Fibroblast of lung (primary cell): ENCODE measurements around the gene MUC2. TPM values are rescaled to one million over a fixed set of nuclear protein-coding genes. Genes with fewer than 3 reads are reported as not detected.

Experiments used
- DNase-seq, 2 donors: peaks; one replicate each; pipeline versions ENCODE4 v3.0.0 to v3.0.0-alpha.2; 2010; ENCODE audit warnings: low read depth in 2 of 2
- H2AFZ ChIP-seq: 2 replicates; pipeline ENCODE4 v1.5.1; 2012; ENCODE audit warnings: low read length, control low read depth, inconsistent platforms
- H3K27ac ChIP-seq: 2 replicates; pipeline ENCODE4 v1.5.1; 2011; ENCODE audit warnings: low read length, control low read depth; ENCODE audit not compliant: insufficient read depth
- H3K27me3 ChIP-seq: 2 replicates; pipeline ENCODE4 v1.5.1; 2011; ENCODE audit warnings: mild to moderate bottlenecking, low read length; ENCODE audit not compliant: control insufficient read depth, insufficient read depth
- H3K36me3 ChIP-seq: 2 replicates; pipeline ENCODE4 v1.5.1; 2011; ENCODE audit warnings: low read length; ENCODE audit not compliant: control insufficient read depth, insufficient read depth
- H3K4me1 ChIP-seq: 2 replicates; pipeline ENCODE4 v1.5.1; 2011; ENCODE audit warnings: low read length; ENCODE audit not compliant: control insufficient read depth, insufficient read depth; ENCODE audit errors: extremely low read depth
- H3K4me2 ChIP-seq: 2 replicates; pipeline ENCODE4 v1.5.1; 2011; ENCODE audit warnings: low read length, control low read depth; ENCODE audit not compliant: insufficient read depth; ENCODE audit errors: extremely low read depth
- H3K4me3 ChIP-seq, 4 experiments: fragments of 200-600 bp in 1 of 4; sonication (generic) in 1 of 4; replicated peaks in 1 of 4; 2 replicates each; pipeline ENCODE4 v1.5.1; 2011 to 2016; ENCODE audit warnings: low read length in 4 of 4, low read depth in 3 of 4, mild to moderate bottlenecking in 3 of 4, control low read depth in 2 of 4, inconsistent platforms in 1 of 4, mixed read lengths in 1 of 4; ENCODE audit not compliant: insufficient read depth in 1 of 4; ENCODE audit errors: control extremely low read depth in 1 of 4
- H3K79me2 ChIP-seq: 2 replicates; pipeline ENCODE4 v1.5.1; 2012; ENCODE audit warnings: mild to moderate bottlenecking, low read length, inconsistent platforms; ENCODE audit not compliant: control insufficient read depth, insufficient read depth
- H3K9ac ChIP-seq: 2 replicates; pipeline ENCODE4 v1.5.1; 2011; ENCODE audit warnings: mild to moderate bottlenecking, low read length, control low read depth; ENCODE audit not compliant: insufficient read depth
- H3K9me3 ChIP-seq: 2 replicates; pipeline ENCODE4 v1.5.1; 2012; ENCODE audit warnings: low read depth, low read length; ENCODE audit not compliant: control insufficient read depth, insufficient read depth
- H4K20me1 ChIP-seq: 2 replicates; pipeline ENCODE4 v1.5.1; 2011; ENCODE audit warnings: low read length; ENCODE audit not compliant: control insufficient read depth, insufficient read depth; ENCODE audit errors: extremely low read depth
- EZH2 ChIP-seq: IDR thresholded peaks from 2 replicates; pipeline ENCODE4 v1.5.1; 2012; ENCODE audit warnings: low read length, control low read depth, mild to moderate bottlenecking; ENCODE audit errors: missing control alignments
- polyA plus RNA-seq, 2 donors: library from polyadenylated mRNA; depleted of rRNA in 1 of 2; stranded (reverse) in 1 of 2; unstranded in 1 of 2; fragments of >200 nt; gene quantifications; 2 replicates each; pipeline ENCODE4 v1.2.1, GENCODE V29; 2011 to 2012; ENCODE audit warnings: missing spikeins in 1 of 2
- total RNA-seq: library from RNA; depleted of rRNA; stranded (reverse); fragments of >200 nt; gene quantifications from 2 replicates; pipeline ENCODE4 v1.2.1, GENCODE V29; 2014
- TF ChIP-seq, protein P1 (sequence below), 2 donors: IDR thresholded peaks in 1 of 2; conservative IDR thresholded peaks in 1 of 2; 1 replicate in 1 of 2; 2 replicates in 1 of 2; pipeline ENCODE4 v1.5.1; 2011 to 2012; ENCODE audit warnings: low read length in 2 of 2, control low read depth in 1 of 2, inconsistent platforms in 1 of 2, low read depth in 1 of 2, mild to moderate bottlenecking in 1 of 2

The MUC2 gene
- total and polyA plus RNA-seq, 2 donors (not counting 1 experiment from before 2014, with no cell fraction given) = not detected

DNA sequence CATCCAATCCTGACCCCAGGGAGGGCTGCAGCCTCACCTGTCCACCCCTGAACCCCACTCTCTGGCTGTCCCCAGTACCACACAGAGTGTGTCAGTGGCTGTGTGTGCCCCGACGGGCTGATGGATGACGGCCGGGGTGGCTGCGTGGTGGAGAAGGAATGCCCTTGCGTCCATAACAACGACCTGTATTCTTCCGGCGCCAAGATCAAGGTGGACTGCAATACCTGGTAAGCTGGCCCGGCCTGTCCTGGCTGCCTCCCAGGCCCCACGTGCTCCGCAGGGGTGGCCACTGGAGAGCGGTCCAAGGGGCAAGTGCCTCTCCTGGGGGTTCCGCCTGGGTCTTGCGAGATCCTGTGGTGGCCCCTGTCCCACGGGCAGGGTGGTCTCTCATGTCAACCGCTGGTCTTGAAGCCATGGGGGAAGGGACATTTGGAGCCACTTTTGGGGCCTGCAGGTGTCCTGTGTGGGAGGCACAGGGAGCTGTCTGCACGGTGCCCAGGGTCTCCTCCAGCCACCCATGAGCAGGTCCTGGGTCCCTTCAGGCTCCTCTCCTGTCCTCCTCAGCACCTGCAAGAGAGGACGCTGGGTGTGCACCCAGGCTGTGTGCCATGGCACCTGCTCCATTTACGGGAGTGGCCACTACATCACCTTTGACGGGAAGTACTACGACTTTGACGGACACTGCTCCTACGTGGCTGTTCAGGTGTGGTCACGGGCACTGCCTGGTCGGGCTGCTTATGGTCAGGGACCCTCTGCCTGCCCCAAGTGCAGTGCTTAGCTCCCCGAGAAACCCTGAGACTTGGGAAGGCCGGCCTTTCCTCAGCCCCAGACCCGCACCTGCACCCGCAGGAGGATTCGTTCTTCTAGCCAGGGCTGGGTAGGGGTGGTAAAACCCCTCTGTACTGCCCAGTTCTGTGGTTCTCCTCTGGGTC is 11.8 kb downstream of the MUC2 start:
- peaks cover 4% of the 10 kb centered on the region for H3K9me3 ChIP-seq
- TF ChIP-seq, protein P1, sequence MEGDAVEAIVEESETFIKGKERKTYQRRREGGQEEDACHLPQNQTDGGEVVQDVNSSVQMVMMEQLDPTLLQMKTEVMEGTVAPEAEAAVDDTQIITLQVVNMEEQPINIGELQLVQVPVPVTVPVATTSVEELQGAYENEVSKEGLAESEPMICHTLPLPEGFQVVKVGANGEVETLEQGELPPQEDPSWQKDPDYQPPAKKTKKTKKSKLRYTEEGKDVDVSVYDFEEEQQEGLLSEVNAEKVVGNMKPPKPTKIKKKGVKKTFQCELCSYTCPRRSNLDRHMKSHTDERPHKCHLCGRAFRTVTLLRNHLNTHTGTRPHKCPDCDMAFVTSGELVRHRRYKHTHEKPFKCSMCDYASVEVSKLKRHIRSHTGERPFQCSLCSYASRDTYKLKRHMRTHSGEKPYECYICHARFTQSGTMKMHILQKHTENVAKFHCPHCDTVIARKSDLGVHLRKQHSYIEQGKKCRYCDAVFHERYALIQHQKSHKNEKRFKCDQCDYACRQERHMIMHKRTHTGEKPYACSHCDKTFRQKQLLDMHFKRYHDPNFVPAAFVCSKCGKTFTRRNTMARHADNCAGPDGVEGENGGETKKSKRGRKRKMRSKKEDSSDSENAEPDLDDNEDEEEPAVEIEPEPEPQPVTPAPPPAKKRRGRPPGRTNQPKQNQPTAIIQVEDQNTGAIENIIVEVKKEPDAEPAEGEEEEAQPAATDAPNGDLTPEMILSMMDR (conservative IDR thresholded peaks at IDR 0.05 in 1 of 2, IDR thresholded peaks at IDR 0.05 in 1 of 2; ENCODE audit: low read depth in 1 of 2, low read length in 2 of 2) = no peak
- no peak for TF ChIP-seq EZH2
- H3K79me2 ChIP-seq = no peaks in the 10 kb centered on the region
- no peak overlapping the region for H3K4me2 ChIP-seq
- no peaks in the 10 kb centered on the region for H3K27me3 ChIP-seq
- H3K9ac ChIP-seq = no peak overlapping the region
- H3K36me3 ChIP-seq = no peaks in the 10 kb centered on the region
- H4K20me1 ChIP-seq = no peaks in the 10 kb centered on the region
- no peaks in the 10 kb centered on the region for H3K4me1 ChIP-seq
- H3K4me3 ChIP-seq = no peak overlapping the region
- no peak overlapping the region for H2AFZ ChIP-seq
- no peak for DNase-seq
- H3K27ac ChIP-seq = no peak overlapping the region

DNA sequence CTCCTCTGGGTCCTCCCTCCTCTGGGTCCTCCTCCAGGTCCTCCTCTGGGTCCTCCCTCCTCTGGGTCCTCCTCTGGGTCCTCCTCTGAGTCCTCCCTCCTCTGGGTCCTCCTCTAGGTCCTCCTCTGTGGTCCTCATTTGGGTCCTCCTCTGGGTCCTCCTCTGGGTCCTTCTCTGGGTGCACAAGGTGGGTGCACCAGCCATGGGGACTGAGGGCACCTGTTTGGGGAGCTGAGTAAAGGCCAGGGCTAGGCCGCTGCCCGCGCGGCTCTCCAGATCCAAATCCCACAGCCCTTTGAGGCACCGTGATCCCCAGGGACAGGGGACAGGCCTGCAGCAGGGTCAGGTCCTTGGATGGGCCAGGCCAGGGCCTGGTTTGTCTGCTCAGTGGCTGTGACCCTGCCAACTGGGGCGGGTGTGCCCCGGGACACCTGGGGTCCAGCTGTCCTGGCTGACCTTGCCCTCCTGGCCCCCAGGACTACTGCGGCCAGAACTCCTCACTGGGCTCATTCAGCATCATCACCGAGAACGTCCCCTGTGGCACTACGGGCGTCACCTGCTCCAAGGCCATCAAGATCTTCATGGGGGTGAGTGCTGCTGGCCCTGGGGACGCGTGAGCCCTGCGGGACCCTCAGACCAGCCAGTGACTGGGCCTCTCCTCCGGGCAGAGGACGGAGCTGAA is 12.7 kb downstream of the MUC2 start:
- DNase-seq = no peak
- Histone ChIP-seq H3K4me2 (no peak overlapping the region), H2AFZ (no peak overlapping the region), H3K27ac (no peak overlapping the region), H3K9me3 (peaks cover 4% of the 10 kb centered on the region), H3K4me1 (no peaks in the 10 kb centered on the region), H4K20me1 (no peaks in the 10 kb centered on the region), H3K4me3 (no peak overlapping the region), H3K9ac (no peak overlapping the region), H3K79me2 (no peaks in the 10 kb centered on the region), H3K36me3 (no peaks in the 10 kb centered on the region), H3K27me3 (no peaks in the 10 kb centered on the region)
- no peak for TF ChIP-seq EZH2
- TF ChIP-seq, protein P1 (conservative IDR thresholded peaks at IDR 0.05 in 1 of 2, IDR thresholded peaks at IDR 0.05 in 1 of 2; ENCODE audit: low read depth in 1 of 2, low read length in 2 of 2) = no peak
